ENCODE measurements around the gene PDGFA.

Gene PDGFA

DNA sequence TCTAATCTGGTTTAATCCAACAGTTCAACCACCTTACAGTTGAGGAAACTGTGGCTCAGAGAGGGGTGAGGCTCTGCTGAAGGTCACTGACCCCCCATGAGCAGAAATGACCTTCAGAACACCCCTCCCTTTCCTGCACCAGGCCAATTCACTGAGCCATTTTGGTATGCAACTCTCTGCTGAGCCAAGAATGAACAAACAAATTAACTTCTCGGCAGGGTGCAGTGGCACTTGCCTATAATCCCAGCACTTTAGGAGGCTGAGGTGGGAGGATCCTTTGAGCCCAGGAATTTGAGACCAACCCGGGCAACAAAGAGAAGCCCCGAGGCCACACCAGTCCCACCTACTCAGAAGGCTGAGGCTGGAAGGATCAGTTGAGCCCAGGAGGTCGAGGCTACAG, 29.8 kb downstream of the PDGFA start:
- DNase-seq: no peak

DNA sequence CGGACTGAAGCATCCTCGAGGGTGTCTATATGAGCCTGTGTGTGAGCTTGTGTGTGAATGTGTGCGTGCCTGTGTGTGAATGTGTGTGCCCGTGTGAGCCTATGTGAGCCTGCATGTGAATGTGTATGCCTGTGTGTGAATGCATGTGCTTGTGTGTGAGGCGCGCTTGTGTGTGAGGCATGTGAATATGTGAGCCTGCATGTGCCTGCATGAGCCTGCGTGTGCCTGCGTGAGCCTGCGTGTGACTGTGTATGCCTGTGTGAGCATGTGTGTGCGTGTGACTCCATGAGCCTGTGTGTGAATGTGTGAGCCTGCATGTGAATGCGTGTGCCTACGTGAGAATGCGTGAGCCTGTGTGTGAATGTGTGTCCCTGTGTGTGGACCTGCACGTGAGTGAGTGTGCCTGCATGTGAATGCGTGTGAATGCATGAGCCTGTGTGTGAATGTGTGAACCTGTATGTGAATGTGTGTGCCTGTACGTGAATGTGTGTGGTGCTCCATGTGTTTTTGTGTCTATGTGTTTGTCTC, 33.4 kb downstream of the PDGFA start:
- no peak for DNase-seq

DNA sequence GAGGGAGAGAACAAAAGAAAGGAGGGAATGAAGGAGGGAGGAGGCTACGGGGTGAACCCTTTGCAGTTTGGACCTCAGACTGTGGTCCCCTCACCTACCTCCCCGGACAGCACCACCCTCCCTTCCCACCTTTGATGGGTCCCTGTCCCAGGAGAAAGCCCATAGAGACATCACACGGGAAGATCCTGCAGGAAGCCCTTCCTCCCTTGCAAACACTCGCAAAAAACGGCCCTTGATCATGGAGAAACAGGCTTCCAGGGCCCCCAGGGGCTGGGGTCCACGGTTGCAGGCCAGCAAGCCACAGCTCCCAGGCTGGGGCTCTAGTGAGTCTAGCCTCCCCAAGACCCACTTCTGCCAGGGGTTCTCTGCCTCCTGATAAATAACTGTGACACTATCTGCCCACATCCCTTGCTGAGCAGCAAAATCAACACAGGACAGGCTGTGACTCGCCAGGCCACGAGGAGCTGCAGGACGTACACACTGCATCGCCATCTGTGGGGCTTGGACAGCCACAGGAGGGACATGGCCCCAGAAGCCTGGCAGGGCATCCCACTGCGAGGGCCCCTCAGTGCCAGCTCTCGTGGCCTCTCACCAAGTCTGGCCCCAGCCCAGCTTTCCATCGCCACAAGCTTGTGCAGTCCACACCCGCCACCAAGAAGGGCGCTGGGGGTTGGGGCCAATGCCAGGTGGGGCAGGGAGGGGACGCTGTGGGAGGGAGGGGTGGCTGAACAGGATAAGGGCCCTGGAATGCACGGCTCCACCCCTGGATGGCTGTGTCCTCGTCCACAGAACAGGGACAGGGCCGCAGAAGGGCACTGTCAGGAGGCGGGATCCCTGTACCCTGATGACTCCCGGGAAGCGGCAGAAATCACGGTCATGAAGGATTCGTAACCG, 34.2 kb downstream of the PDGFA start:
- no peak for DNase-seq

DNA sequence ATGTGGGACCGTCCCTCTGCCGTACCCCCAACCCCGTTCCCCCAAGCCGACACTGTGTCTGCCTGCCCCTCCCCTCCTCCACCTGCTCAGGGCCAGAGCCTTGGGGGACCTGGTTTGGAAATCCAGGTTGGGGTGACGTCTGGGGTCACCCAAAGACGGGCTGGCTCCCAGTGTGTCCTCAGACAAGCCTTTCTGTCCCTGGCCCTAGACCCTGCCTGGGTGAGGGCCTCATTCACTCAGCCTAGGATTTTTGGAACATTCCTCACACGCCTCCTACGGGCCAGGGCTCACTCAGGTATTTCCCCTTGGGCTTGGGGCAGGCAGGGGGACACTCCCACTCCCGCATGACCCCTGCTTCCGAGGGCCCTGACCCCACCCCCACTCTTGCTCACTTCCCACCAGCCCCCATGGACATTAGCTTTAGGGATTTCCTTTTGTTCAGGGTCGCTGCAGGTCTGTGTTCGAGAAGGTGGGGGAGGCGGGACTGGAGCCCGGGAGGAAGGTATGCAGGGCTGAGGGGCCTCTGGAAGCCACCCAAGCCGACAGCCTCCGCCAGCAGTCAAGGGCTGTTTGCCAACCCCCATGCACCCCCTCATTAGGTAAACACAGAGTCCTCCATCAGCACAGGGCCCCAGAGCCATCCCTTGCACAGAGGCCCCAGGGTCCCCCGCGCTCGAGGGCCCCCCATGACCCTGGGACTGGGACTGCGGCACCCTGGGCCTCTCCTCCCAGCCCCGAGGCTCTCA, 35.1 kb downstream of the PDGFA start:
- DNase-seq: no peak

DNA sequence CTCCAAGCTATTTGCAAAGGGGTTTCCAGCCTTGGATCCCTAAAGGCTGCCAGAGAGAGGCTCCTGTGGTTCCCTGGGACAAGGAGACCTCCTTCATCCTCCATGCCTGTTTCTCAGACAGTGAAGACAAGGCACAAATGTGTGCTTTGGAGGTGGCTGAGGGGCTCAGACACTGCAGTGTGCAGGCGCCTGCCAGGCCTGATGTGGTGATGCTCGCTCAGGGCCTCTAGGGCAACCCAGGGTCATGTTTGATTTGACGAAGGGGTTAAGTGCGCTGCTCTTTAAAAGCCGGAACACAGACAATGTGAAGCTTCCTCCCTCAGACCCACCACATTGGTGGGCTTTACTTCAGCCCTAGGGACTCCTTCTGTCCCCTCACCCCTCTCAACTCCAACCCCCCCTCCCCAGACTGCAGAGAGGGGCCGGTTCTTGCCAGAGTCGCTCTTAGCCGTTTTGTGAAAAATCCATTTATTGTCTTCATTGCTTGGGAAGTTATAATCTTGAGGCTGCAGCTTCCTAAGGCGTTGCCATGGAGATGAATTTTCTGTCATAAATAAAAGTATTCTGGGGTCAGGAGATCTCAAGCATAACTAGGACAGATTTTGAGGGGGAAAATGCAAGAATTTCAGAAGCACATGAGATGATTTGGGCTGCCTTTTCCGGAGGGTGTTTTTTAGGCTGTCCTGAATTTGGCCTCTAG, 35.8 kb downstream of the PDGFA start:
- DNase-seq: no peak

DNA sequence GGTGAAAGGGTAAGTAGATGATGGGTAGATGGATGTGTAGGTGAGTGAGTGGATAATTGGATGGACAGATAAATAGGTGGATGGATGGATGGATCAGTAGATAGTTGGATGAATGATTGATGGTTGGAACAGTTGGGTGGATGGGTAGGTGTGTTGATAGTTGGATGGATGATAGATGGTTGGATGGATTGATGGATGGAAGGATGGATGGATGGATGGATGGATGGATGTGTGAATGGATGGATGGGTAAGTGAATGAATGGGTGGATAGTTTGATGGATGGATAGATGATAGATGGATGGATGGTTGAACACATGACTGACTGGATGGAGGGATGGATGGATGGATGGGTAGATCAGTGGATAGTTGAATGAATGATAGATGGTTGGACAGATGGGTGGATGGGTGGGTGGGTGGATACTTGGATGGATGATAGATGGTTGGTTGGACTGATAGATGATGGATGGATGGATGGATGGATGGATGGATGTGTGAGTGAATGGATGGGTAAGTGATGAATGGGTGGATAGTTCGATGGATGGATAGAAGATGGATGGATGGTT, 37.0 kb downstream of the PDGFA start:
- no peak for DNase-seq

DNA sequence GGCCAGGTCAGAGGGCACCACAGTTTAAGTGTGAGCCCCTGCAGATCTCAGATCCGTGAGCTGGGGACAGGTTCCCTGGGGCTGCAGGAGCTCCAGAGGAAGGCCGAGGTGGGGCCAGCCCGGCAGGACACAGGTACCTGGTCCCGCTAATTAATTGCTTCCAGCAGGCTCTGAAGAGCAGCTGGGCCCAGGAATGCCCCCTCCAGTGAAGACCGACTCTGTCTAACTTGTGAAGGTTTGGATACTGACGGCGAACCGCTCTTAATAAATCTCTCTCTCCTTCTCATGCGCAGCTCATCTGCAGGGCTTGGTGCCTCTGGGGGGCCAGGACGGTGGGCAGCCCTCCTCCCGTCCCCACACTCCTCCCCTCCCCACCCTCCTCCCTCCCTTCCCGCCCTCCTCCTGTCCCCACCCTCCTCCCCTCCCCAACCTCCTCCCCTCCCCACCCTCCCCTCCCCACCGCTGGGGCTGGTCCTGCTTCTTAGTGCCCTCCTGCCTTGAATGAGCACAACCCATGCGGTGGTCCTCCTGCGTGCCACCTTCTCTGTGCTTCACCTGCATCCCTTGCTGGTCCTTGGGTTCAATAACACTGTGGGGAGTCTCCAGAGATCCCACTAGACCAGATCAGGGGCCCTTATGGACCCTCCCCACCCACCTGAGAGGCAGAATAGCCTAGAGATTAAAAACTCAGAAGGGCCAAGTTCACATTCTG, 38.3 kb downstream of the PDGFA start:
- no peak for DNase-seq

DNA sequence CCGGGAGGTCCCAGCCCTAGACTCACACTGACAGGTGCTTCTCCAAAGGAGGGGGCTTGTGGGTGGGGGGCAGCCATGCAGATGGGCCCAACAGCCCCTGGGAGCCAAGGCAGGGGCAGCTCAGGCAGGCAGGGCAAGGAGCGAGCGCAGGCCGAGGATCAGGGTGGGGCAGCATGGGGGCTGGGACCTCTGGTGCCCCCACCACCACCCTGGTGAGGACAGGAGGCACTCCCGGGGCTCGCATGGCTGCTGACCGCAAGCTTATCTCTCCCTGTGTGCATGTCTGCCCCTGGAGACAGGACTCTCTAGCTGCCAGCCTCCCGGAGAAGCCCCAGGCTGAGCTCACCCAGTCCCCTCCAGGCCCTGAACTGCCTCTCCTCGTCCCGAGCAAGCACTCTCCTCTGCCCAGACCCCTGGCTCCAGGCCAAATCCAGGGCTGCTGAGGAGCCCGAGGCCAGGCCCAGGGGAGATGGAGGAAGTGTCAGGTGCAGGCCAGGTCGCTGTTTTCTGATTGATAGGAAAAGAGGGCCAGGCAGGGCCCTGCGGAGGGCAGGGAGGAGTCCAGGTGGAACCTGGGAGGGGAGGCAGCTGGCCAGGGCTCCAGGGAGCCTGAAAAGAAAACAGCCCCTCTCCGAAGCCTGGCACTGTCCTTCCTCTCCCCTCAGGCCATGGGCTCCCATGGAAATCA, 39.0 kb downstream of the PDGFA start:
- DNase-seq: no peak

DNA sequence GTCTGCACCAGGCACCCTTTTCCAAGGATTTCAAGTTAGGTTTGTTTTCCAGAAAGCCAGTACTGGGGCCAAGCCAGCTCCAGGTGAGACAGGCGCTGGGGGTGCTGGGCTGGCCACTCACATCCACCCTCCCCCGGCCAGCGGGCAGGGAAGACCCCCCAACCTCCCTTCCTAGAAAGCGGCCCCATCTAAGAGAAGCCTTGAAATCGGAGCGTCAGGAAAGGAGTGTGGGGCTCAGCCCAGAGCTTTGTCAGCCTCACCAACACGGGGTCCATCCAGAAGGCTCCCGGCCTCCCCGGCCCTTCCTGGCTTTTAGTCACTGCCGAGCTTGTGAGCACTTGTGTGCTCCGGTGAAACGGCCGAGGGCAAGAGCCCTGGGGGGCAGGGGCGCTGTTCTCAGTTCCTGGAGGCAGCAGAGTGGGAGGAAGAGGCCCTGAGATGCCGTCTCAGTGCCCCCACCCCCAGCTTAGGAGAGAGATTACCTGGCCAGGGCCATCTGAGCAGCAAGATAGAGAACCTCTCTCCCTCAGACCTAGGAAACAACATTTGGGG, 39.6 kb downstream of the PDGFA start:
- DNase-seq: no peak

DNA sequence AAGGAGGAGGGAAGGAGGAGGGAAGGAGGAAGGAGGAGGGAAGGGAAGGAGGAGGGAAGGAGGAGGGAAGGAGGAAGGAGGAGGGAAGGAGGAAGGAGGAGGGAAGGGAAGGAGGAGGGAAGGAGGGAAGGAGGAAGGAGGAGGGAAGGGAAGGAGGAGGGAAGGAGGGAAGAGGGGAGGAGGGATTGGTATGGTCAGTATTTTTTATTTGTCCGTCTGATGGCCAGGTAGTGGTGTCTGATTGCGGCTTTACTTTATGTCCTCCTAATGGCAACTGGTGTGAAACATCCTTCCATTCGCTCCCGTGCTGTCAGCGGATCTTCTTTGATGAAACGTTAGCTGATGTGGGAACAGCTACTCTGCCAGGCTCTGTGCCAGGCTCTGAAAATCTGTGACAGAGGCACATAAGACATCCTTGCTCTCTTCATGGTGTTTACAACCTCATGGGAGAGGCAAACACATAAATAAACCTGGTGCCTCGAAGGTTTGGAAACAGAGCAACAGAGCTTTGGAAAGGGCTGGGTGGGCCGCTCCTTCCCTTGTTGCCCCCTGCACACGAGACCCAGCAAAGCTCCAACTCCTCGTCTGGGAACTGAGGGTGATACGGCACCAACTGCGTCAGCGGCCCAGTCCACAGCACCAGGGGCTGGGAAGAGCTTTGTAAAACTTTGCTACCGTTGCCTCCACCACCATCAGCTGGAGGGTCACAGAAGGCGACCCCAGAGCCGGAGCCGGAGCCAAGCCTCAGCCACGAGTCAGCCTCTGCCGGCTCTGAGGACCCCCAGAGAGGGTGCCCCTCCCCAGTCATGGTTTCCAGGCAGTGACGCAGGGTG, 40.3 kb downstream of the PDGFA start:
- DNase-seq: no peak

DNA sequence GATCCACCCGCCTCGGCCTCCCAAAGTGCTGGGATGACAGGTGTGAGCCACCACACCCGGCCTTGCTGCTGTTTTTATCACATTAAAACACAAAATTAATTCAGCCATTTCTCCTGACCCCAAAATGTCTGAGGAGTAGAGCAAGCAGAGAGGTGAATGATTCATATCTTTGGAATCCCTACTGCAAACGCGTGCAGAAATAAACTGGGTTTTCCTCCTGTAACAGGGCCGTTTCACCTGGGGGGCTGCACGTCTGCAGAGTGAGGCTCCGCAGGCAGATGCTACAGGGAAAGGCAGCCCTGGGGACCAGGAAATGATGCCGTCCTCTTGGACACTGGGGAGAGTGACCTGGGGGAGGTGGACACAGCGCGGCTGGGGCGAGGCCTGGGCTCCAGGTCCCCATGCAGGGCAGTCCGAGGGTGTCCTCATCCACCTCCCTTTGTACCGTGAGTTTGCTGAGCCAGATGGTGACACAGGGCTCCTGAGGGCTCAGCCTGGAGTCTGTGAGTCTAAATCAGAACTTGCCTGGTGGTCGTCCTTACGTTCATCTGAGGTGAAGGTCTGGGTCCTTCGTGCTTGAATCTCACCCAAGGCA, 41.9 kb downstream of the PDGFA start:
- no peak for DNase-seq

DNA sequence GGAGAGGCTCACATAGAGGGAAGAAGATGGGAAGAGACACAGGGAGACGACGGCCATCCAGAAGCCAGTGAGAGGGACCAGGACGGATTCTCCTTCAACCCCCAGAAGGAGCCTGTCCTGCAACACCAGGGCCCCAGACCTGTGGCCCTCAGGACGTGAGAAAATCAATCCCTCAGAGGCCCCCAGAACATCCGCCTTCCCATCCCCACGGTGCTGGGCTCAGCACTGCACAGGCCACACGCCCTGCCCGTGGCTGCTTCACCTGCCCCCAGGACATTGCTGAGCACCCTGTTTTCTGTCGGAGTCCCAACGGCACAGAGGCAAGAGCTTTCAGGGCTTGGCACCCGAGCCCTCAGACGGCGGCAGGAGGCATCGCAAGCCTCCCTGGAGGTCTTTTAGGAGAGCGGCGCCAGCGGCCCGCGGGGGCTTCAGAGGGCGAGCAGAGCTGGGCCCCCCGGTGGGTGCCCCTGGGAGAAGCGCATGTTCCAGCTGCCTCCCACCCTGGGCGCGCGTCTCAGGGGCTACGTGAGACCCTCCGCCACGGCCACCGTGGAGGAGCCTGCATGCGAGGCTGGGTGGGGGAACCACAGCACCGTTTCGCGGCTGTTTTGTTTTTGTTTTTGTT, 42.8 kb downstream of the PDGFA start:
- no peak for DNase-seq

DNA sequence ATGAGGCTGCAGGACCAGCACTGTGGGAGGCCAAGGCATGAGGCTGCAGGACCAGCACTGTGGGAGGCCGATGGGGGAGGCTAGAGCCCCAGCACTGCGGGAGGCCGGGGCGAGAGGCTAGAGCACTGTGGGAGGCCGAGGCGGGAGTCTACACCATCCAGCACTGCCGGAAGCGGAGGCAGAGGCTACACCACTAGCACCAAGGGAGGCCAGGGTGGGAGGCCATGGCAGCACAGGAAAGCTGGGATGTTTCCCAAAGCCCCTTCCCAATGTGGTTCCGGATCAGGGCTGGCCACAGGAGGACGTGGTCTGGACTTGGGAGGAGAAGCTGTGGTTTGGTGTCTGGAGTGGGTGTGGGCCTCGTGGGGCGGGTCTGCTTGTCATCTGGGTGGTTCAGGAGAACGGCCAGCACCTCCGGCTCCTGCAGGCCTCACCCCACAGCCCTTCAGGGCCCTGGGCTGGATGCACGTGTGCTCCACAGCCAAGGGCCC, 43.6 kb downstream of the PDGFA start:
- no peak for DNase-seq

DNA sequence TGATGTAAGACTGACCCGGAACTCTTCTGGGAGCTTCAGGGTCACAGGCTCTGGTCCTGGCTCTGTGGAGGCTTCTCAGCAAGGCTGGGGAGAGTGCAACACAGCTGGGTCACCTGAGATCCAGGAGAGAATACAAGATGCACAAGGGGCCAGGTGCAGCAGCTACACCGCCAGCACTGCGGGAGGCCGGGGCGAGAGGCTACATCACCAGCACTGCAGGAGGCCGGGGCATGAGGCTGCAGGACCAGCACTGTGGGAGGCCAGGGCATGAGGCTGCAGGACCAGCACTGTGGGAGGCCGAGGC, 44.3 kb downstream of the PDGFA start:
- DNase-seq: no peak

DNA sequence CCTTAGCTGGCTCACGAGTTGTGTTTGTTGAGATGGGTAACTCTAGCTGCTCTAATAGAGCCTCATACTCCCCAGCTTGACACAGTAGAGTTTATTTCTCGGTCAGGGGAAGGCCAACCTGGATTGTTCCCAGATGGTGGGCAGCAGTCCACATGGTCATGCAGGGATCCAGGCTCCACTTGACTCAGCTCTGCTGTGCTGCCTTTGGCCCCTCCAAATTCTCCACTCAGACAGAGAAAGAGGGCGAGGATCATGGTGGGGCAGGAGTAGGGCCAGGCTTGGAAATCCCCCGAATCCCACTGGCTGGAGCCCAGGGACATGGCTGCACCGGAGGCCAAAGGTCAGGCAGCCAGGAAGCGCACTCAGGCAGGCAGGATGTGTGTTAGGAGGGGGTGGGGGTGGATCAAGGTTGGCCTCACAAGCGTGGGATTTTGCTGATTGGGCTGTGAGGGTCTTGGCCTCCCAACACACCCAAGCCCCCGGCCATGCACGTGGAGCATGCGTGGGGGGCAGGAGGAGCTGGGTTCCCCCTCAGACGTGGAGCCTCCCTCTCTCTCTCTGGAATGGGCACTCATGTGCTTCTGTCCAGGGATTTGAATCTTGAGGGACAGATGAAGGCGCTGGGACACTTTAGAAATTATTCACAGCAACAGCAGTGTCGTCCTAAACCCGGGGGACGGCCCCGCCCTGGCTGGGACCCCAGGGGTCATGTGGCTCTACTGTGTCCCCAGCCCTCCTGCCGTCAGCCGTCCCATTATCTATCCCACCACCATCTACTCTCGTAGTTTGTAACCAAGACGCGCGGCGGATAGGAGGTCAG, 44.8 kb downstream of the PDGFA start:
- DNase-seq: no peak

DNA sequence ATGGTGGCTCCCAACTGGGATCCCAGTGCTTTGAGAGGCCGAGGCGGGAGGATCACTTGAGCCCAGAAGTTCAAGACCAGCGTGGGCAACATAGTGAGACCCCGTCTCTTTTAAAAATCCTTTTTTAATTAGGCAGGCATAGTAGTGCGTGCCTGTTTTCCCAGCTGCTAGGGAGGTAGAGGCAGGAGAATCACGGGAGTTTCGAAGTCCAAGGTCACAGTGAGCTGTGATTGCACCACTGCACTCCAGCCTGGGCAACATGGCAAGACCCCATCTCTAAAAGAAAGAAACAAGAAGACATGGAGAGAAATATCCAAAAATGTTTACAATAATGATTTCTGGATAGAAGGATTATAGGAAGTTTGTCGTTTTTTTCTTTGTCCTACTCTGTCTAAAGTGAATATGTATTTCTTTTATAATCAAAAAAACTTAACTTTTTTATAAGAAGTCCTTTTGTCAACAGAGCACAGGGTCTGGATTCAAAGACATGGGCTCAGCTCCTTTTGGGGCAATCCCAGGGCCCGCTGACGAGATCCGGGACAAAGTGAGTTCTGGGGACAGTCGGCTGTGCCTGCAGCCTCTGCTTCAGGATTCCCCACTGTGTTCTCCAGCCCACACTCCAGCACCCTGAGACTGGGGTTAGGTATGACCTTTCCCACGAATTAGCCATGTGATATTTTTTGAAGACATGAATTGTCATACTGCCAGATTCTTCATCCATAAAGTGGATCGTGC, 45.6 kb downstream of the PDGFA start:
- no peak for DNase-seq

DNA sequence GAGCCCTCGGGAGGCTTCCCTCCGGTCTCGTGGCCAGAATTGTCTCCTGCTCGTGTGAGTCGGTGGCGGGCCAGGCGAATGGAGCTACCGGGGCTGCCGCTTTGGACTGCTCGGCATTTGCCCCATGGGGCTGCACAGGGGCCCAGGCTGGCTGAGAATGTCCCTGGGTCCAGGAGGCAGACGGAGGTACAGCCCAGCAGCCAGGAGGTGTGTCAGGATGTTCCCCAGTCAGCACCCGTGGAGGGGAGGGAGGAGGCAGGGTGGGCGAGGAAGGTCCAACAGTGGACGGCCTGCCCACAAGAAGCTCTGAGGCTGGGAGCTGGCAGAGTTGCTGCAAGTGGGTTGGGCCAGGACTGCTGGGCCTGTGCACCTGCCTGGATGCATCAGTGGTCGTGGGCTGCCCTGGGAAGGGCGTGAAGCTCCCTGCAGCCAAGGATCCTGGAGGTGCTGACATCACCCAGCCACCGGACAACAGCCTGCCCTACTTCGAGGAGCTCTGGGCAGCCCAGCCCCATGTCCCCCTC, 46.4 kb downstream of the PDGFA start:
- DNase-seq: no peak

DNA sequence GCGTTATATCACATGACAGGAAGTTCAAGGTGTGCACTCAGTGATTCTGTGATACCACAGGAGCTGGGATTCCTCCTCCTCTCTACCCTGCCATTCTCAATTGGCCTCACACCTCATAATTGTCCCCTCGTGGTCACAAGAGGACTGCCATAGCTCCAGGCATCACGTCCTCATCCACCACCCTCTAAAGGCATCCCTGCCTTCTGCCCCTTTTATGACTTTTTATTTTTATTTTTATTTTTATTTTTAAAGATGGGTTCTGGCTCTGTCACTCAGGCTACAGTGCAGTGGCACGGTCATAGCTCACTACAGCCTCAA, 47.0 kb downstream of the PDGFA start:
- DNase-seq: no peak

Data from effector CD8-positive, alpha-beta T cell (primary cell).